Erythroblast (primary cell): ENCODE results near the gene NUP210.
"Not testable (repeated sequence)": the region's sequence is repeated elsewhere in the genome, so short reads cannot be mapped to it uniquely, and the experiment has no call there.

Source experiments
- DNase-seq, 2 experiments: peaks; one replicate each; lab custom pipeline; 2025; lab: John Stamatoyannopoulos, UW
- GATA1 ChIP-seq: IDR thresholded peaks from 2 replicates; pipeline ENCODE4 v1.6.1; 2011; ENCODE audit warnings: low read depth, mild to moderate bottlenecking, control low read depth, low read length, moderate library complexity
- POLR2A ChIP-seq: IDR thresholded peaks from 2 replicates; pipeline ENCODE4 v1.6.1; 2011; ENCODE audit warnings: mild to moderate bottlenecking, low read length

NUP210 gene

DNA sequence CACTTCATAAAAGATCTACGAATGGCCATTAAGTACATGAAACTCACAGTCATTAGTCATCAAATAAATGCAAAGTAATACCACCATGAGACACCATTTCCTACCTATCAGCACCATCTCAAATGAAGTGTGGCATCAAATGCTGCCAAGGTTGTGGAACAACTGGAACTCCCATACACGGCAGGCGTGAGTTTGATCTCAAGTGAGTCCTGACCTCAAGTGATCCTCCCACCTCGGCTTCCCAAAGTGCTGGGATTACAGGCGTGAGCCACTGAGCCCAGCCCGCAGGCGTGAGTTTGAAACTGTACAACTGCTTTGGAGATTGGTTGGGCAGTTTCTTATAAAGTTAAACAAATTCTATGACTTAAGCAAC, 31.2 kb upstream of the NUP210 start:
- no peak for TF ChIP-seq POLR2A
- TF ChIP-seq GATA1: no peak
- peak; percentile 75 to 80 for DNase-seq

DNA sequence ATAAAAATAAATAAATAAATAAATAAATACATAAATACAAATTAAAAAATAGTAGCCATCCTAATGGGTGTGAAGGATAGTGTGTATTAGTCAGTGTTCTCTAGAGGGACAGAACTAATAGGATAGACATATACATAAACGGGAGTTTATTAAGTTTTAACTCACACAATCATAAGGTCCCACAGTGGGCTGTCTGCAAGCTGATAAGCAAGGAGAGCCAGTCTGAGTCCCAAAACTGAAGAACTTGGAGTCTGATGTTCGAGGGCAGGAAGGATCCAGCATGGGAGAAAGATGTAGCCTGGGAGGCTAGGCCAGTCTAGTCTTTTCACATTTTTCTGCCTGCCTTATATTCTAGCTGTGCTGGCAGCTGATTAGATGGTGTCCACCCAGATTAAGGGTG, 22.8 kb upstream of the NUP210 start:
- peak in 1 of 2 experiments; percentile 52 for DNase-seq

DNA sequence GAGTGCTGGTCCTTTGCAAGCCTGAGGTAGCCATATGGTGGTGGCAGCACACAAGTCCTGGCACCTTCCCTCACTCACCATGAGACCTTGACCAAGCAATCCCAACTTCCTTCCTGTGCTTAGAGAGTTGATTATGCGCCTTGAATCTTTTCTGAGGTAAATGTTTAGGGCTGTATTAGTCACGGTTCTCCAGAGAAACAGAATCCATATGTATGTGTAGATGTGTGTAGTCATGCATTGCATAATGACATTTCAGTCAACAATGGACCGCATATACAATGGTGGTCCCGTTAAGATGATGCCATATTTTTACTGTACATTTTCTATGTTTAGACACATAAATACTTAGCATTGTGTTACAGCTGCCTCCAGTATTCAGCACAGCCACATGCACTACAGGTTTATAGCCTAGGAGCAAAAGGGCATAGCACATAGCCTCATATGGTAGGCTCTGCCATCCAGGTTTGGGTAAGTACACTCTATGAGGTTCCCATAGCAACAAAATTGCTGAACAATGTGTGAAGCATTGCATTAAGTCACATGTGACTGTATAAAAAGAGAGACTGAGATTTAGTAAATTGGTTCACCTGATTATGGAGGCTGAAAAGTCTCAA, 20.2 kb upstream of the NUP210 start:
- TF ChIP-seq POLR2A (no peak), GATA1 (no peak)
- DNase-seq: no peak

DNA sequence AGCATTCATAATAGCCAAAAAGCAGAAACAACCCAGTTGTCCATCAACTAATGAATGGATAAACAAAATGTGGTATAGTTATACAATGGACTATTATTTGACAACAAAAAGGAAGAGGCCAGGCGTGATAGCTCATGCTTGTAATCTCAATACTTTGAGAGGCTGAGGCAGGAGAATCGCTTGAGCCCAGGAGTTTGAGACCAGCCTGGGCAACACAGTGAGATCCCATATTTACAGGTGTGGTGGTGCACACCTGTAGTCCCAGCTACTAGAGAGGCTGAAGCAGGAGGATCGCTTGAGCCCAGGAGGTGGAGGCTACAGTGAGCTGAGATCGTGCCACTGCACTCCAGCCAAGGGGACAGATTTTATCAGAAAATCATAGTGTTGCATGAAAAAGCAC, 16.1 kb upstream of the NUP210 start:
- not testable (repeated sequence) for DNase-seq

DNA sequence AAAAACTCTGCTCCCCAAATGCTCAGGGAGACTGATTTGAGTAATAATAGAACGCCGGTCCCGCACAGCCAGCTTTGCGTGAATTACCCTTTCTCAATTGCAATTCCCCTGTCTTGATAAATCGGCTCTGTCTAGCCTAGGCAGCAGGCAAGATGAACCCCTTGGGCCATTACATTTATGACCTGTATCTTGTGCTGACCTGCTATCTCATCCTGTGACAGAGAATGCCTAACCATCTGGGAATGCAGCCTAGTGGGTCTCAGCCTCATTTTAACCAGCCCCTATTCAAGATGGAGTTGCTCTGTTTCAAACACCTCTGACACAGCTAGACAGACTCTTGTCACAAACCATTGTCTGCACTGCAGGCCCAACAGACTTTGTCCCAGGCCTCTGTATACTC, 13.8 kb upstream of the NUP210 start:
- TF ChIP-seq GATA1 (no peak), POLR2A (no peak)
- no peak for DNase-seq

DNA sequence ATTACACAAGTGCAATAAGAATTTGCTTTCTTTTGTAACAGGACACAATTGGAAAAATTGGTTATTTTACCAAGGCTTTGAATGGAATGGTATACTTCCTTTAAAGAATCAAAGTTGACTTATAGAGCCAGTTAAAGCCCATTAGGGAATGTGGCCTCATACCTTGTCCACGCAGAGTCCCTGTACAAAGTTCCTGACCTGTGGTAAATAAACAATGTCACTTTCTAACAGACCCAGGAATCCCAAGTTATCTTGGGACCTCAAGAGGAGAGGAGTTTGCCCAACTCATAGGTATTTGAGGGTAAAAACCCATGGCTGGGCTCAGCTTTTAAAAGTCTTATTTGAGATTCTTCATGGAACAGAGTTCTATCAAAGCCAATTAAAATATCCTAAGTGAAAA, 12.0 kb upstream of the NUP210 start:
- no peak for TF ChIP-seq POLR2A
- TF ChIP-seq GATA1: no peak
- no peak for DNase-seq

DNA sequence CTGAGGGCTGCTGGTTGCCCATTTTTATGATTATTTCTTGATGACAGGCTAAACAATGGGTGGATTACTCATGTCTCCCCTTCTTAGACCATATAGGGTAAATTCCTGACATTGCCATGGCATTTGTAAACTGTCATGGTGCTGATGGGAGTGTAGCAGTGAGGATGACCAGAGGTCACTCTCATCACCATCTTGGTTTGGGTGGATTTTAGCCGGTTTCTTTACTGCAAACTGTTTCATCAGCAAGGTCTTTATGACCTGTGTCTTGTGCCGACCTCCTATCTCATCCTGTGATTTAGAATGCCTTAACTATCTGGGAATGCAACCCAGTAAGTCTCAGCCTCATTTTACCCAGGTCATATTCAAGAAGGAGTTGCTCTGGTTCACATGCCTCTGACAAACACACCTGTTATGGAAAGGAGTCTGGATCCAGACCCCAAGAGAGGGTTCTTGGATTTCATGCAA, 10.3 kb upstream of the NUP210 start:
- DNase-seq: not testable (repeated sequence)

DNA sequence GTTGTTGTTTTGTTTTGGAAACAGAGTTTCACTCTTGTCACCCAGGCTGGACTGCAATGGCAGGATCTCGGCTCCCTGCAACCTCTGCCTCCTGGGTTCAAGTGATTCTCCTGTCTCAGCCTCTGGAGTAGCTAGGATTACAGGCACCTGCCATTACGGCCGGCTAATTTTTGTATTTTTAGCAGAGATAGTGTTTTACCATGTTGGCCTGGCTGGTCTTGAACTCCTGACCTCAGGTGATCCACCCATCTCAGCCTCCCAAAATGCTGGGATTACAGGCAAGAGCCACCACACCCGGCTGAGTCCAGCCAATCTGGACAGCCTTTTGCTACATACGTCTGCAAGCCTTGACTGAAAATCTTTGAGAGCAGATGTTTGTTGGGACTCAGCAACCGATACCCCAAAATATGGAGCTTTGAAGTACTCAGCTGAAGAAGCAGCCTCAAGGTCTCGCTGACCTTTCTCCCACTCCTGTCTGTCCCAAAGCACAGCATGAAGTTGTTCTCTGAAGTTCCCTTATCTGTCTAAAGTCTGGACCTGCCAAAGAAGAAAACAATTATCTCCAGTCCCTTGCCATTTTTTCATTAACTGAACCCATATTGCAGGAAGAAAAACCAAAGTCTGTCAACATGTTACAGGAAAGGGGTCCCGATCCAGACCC, 9.6 kb upstream of the NUP210 start:
- no peak for TF ChIP-seq GATA1
- DNase-seq: no peak

DNA sequence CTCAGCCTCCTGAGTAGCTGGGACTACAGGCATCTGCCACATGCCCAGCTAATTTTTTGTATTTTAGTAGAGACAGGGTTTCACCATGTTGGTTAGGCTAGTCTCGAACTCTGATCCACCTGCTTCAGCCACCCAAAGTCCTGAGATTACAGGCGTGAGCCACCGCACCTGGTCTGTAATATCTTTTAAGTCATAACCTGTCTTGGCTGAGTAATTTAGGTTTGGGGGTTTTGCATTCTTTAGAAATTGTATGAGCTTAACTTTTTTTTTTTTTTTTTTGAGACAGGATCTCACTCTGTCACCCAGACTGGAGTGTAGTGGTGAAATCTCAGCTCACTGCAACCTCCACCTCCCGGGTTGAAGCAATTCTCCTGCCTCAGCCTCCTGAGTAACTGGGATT, 8.6 kb upstream of the NUP210 start:
- DNase-seq: not testable (repeated sequence)

DNA sequence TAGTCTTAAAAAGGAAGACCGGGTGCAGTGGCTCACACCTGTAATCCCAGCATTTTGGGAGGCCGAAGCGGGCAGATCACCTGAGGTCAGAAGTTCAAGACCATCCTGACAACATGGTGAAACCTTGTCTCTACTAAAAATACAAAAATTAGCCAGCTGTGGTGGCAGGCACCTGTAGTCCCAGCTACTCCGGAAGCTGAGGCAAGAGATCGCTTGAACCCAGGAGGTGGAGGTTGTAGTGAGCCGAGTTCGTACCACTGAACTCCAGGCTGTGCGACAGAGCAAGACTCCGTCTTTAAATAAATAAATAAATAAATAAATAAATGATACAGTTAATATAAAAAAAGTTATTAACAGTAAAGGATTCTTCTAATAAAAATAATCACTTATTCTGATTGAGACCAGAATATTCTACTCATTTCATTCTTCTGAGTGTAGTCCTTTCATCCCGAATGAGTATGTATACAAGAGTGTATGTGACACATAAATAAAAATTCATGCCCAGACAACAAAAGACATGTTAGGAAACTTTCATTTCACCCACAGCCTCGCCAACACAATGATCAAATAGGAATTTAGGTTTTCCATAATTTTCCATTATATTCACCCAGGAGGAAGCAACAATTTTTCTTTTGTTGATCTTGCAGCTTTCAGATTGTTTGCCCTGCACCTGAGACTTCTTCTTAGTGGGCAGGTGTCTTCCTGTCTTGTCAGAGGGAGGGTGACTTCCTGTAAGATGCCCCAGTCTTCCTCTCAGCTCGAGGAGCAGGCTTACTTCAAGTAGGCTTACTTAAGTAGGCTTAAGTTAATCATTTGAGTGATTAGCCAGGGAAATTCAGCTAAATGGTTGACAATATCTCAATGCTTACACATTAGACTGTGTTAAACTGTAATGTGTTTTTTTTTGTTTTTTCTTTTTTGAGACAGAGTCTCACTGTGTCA, 7.8 kb upstream of the NUP210 start:
- no peak for DNase-seq
- TF ChIP-seq GATA1: no peak
- no peak for TF ChIP-seq POLR2A

DNA sequence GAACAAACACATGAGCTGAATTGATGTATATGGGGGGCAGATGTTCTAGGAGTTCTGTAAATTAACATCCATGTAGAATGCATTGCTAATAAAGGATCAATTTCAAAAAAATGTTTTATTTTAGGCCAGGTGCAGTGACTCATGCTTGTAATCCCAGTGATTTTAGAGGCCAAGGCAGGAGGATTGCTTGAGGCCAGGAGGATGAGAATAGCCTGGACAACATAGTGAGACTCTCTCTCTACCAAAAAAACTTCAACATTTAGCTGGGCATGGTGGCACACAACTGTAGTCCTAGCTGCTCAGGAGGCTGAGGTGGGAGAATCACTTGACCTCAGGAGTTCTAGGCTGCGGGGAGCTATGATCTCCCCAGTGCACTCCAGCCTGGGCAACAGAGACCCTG, 6.5 kb upstream of the NUP210 start:
- no peak for DNase-seq
- no peak for TF ChIP-seq POLR2A
- no peak for TF ChIP-seq GATA1

DNA sequence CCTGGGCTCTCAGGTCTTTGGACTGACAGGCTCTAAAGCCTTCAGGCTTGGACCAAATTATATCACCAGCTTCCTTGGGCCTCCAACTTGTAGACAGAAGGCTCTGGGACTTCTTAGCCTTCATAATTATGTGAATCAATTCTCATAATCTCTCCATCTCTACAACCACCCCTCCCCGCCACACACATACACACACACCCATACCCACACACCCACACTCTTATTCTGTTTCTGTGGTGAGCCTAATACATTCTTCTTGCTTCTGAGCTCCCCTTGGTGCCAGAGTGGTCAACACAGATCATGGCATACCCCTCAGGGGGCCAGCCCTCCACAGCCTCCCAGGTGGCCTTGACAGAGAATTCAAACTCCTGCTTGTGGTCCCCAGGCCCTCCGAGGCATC, 5.6 kb upstream of the NUP210 start:
- TF ChIP-seq POLR2A (no peak), GATA1 (no peak)
- peak in 1 of 2 experiments; percentile 41 for DNase-seq

DNA sequence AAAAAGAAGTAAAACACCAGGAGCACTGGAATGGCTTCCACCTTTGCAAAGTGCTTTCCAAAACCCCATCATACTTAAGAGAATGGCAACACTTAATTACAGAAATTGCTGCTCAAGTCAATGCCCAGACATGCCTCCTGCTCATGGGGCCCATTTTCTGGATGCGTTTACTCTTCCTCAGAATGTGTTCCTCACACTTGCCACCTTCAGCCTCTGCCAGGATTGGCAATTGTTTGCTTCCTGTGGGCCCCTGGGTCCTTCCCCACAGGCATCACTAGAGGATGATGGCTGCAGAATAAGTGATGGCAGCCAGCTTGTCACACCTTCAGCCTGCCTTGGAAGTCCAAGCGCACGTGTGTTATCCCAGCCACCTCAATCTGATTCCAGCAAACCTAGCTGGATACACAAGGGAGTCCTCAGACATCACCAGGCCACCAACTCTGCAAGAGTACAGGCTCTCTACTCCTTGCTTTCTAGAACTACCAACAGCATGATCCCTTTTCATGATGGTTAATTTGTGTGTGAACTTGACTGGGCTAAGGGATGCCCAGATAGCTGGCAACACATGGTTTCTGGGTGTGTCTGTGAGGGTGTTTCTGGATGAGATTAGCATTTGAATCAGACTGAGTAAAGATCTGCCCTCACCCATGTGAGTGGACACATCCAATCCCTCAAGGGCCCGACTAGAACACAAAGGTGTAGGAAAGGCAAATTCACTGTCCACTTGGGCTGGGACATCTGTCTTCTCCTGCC, 4.9 kb upstream of the NUP210 start:
- TF ChIP-seq GATA1: no peak
- no peak for TF ChIP-seq POLR2A
- peak in 1 of 2 experiments; percentile 49 for DNase-seq

DNA sequence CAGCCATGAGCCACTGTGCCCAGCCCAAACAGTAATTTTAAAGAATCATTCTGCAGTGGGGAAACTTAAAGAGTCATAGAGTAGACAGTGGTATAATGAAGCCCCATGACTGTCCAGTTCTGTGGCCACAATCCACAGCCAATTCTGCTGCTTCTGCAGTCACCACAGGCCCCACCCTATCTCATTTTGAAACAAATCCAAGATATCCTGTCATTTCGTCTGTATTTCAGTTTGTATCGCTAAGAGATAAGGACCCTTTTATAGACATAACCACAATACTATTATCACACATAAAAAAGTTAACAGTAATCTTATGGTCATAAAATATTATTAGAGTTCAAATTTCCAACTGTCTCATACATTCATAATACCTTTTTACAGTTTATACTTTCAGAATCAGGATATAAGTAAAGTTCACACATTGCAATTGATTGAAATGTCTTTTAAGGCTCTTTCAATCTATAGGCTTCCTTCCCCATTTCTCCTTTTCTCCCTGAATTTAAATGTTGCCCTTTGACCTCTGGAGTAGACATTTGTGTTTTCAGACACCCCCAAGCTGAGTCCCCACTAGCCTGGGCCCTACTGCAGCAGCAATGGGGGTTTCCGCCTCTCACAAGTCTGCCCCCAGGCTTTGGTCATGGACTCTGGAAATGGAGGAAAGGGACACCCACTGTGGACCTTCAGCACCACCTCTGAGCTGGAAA, 4.2 kb upstream of the NUP210 start:
- TF ChIP-seq GATA1 (no peak), POLR2A (no peak)
- DNase-seq: peak; percentile 48 to 74
